GM23338 (cell line): Measurements from ENCODE around the gene CCDC127.

Experiments used
- CTCF ChIP-seq, 2 experiments: fragments of 200-600 bp in 1 of 2; sonication (generic) in 1 of 2; conservative IDR thresholded peaks; 2 replicates each; pipeline versions ENCODE4 v1.5.1 to v1.6.1; 2016 to 2017; ENCODE audit warnings: antibody characterized with exemption in 2 of 2, low read depth in 2 of 2, mild to moderate bottlenecking in 2 of 2, moderate library complexity in 1 of 2
- EZH2 ChIP-seq: fragments of 200-600 bp; sonication (generic); IDR thresholded peaks from one replicate; pipeline ENCODE4 v1.8.0; 2017; ENCODE audit warnings: antibody characterized with exemption, mild to moderate bottlenecking, low read depth; ENCODE audit not compliant: unreplicated experiment
- EZH2phosphoT487 ChIP-seq: fragments of 200-600 bp; sonication (generic); IDR thresholded peaks from one replicate; pipeline ENCODE4 v1.8.1; 2018; ENCODE audit warnings: antibody characterized with exemption; ENCODE audit not compliant: unreplicated experiment
- POLR2AphosphoS5 ChIP-seq: IDR thresholded peaks from 2 replicates; pipeline ENCODE4 v1.6.1; 2016; ENCODE audit warnings: antibody characterized with exemption, low read depth
- ZNF331 ChIP-seq: fragments of 250-450 bp; sonication (Bioruptor Pico); IDR thresholded peaks from 2 replicates; pipeline ENCODE4 v1.5.0; 2020; ENCODE audit warnings: low read depth, mild to moderate bottlenecking, moderate library complexity

- TF ChIP-seq CTCF (conservative IDR thresholded peaks at IDR 0.05; ENCODE audit: low read depth in 2 of 2) (no peak), ZNF331 (no peak), EZH2phosphoT487 (no peak), POLR2AphosphoS5 (no peak), EZH2 (no peak)
These were observed 63.1 kb downstream of the CCDC127 start for GRCh38 chr5:154826-155225.
